ENCODE data around the gene CTNNA2.

CTNNA2 gene

GRCh38 chr2:80147690-80148089, 634.8 kb downstream of the CTNNA2 start:
- no peaks in the 10 kb centered on the region for H3K27me3 ChIP-seq (ENCODE audit: low read depth, low read length)
- no peaks in the 10 kb centered on the region for H3K79me2 ChIP-seq (ENCODE audit: low read length)
- no peak overlapping the region for H3K27ac ChIP-seq (ENCODE audit: low read length)
- H3K9ac ChIP-seq (ENCODE audit: low read length) = no peak overlapping the region
- no peak overlapping the region for H3K4me3 ChIP-seq (ENCODE audit: low read length)
- TF ChIP-seq CTCF (IDR thresholded peaks at IDR 0.05; ENCODE audit: low read depth, low read length) (no peak), EZH2phosphoT487 (IDR thresholded peaks at IDR 0.05; ENCODE audit: low read depth) (no peak)
- no peaks in the 10 kb centered on the region for H4K20me1 ChIP-seq (ENCODE audit: insufficient read depth, low read length)
- no peaks in the 10 kb centered on the region for H3K4me1 ChIP-seq (ENCODE audit: low read length)
- no peak overlapping the region for H2AFZ ChIP-seq (ENCODE audit: low read depth, low read length)
- H3K36me3 ChIP-seq (replicated peaks; ENCODE audit: low read depth, low read length) = no peaks in the 10 kb centered on the region
- no peak overlapping the region for H3K4me2 ChIP-seq (ENCODE audit: low read length)
- no peaks in the 10 kb centered on the region for H3K9me3 ChIP-seq (ENCODE audit: insufficient read depth, low read length)

- H2AFZ ChIP-seq (ENCODE audit: low read depth, low read length) = no peak overlapping the region
- H4K20me1 ChIP-seq (ENCODE audit: insufficient read depth, low read length) = no peaks in the 10 kb centered on the region
- H3K4me1 ChIP-seq (ENCODE audit: low read length) = no peaks in the 10 kb centered on the region
- TF ChIP-seq EZH2phosphoT487 (IDR thresholded peaks at IDR 0.05; ENCODE audit: low read depth) (no peak), CTCF (IDR thresholded peaks at IDR 0.05; ENCODE audit: low read depth, low read length) (no peak)
- no peaks in the 10 kb centered on the region for H3K36me3 ChIP-seq (replicated peaks; ENCODE audit: low read depth, low read length)
- no peak overlapping the region for H3K4me2 ChIP-seq (ENCODE audit: low read length)
- no peak overlapping the region for H3K4me3 ChIP-seq (ENCODE audit: low read length)
- no peak overlapping the region for H3K27ac ChIP-seq (ENCODE audit: low read length)
- H3K79me2 ChIP-seq (ENCODE audit: low read length) = no peaks in the 10 kb centered on the region
- H3K9ac ChIP-seq (ENCODE audit: low read length) = no peak overlapping the region
- H3K9me3 ChIP-seq (ENCODE audit: insufficient read depth, low read length) = no peaks in the 10 kb centered on the region
- H3K27me3 ChIP-seq (ENCODE audit: low read depth, low read length) = no peaks in the 10 kb centered on the region
Measured at GRCh38 chr2:80148906-80149305, 636.1 kb downstream of the CTNNA2 start.

- Histone ChIP-seq H3K9ac (ENCODE audit: low read length) (no peak overlapping the region), H3K4me2 (ENCODE audit: low read length) (no peak overlapping the region), H3K79me2 (ENCODE audit: low read length) (no peaks in the 10 kb centered on the region), H4K20me1 (ENCODE audit: insufficient read depth, low read length) (no peaks in the 10 kb centered on the region), H3K27me3 (ENCODE audit: low read depth, low read length) (no peaks in the 10 kb centered on the region), H2AFZ (ENCODE audit: low read depth, low read length) (no peak overlapping the region), H3K36me3 (replicated peaks; ENCODE audit: low read depth, low read length) (no peaks in the 10 kb centered on the region), H3K27ac (ENCODE audit: low read length) (no peak overlapping the region), H3K4me1 (ENCODE audit: low read length) (no peaks in the 10 kb centered on the region), H3K4me3 (ENCODE audit: low read length) (no peak overlapping the region), H3K9me3 (ENCODE audit: insufficient read depth, low read length) (no peaks in the 10 kb centered on the region)
- TF ChIP-seq EZH2phosphoT487 (IDR thresholded peaks at IDR 0.05; ENCODE audit: low read depth) (no peak), CTCF (IDR thresholded peaks at IDR 0.05; ENCODE audit: low read depth, low read length) (no peak)
Measured at GRCh38 chr2:80149991-80150390, 637.1 kb downstream of the CTNNA2 start.

GRCh38 chr2:80151248-80151647, 638.4 kb downstream of the CTNNA2 start:
- no peak for TF ChIP-seq CTCF (IDR thresholded peaks at IDR 0.05; ENCODE audit: low read depth, low read length)
- TF ChIP-seq EZH2phosphoT487 (IDR thresholded peaks at IDR 0.05; ENCODE audit: low read depth) = no peak
- Histone ChIP-seq H4K20me1 (ENCODE audit: insufficient read depth, low read length) (no peaks in the 10 kb centered on the region), H3K36me3 (replicated peaks; ENCODE audit: low read depth, low read length) (no peaks in the 10 kb centered on the region), H3K79me2 (ENCODE audit: low read length) (no peaks in the 10 kb centered on the region), H3K9me3 (ENCODE audit: insufficient read depth, low read length) (no peaks in the 10 kb centered on the region), H2AFZ (ENCODE audit: low read depth, low read length) (no peak overlapping the region), H3K4me3 (ENCODE audit: low read length) (no peak overlapping the region), H3K4me1 (ENCODE audit: low read length) (no peaks in the 10 kb centered on the region), H3K9ac (ENCODE audit: low read length) (no peak overlapping the region), H3K27me3 (ENCODE audit: low read depth, low read length) (no peaks in the 10 kb centered on the region), H3K4me2 (ENCODE audit: low read length) (no peak overlapping the region), H3K27ac (ENCODE audit: low read length) (no peak overlapping the region)

Measured in OCI-LY3 (cell line).